ENCODE results near the gene NTSR1. TPM values are rescaled to one million over a fixed set of nuclear protein-coding genes. Genes with fewer than 3 reads are reported as not detected.

Gene NTSR1
- polyA plus RNA-seq, 5 donors, result 0.04 to 0.16 (median 0.08) TPM

- DNase-seq, result no peak
Measured at GRCh38 chr20:62692801-62693523, 15.7 kb upstream of the NTSR1 start.

GRCh38 chr20:62693524-62693922, 15.1 kb upstream of the NTSR1 start:
- DNase-seq, result no peak

GRCh38 chr20:62694106-62694505, 14.5 kb upstream of the NTSR1 start:
- DNase-seq, result no peak

DNA sequence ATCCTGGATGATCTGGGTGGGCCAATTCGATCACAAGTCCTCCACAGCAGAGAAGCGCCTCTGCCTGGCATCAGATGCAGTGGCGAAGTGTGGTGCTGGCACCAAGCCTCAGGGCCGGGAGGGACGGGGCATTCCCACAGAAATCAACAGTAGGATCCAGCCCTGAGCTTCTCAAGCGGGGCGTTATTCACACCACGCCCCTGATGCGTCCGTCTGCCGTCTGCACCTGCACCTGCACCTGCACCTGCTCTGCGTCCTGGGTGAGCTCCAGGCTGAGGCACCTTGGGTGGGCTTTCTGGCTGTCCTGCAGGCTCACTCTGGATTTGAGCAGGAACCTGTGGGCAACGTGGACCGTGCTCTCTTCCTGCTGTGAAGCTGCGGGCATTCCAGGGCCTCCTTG, 13.8 kb upstream of the NTSR1 start:
- no peak for DNase-seq

GRCh38 chr20:62695448-62696414, 12.9 kb upstream of the NTSR1 start:
- no peak for DNase-seq

GRCh38 chr20:62696434-62696957, 12.1 kb upstream of the NTSR1 start:
- DNase-seq, result no peak

GRCh38 chr20:62696989-62697388, 11.6 kb upstream of the NTSR1 start:
- DNase-seq, result no peak

DNA sequence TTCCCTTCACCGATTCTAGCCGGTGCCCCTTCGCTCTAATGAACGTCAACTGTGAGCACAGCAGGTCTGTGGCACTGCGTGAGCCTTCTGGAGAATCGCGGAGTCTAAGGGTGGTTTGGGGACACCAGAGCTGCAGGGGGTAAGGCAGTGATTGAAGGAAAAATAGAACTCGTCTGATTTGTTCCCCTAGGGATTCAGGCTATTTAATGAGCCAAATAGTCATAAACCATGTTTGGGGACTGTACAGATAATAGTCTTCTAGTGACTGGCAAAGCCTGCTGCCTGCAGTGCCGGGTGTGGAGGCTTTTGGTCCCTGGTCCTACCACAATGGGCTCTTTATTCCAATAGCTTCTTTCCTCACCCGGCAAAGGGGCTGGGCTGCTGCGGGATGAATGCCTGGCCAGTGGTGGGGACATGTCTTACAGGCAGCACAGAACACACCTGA, 11.1 kb upstream of the NTSR1 start:
- no peak for DNase-seq

- DNase-seq, result no peak
Measured at GRCh38 chr20:62698231-62698630, 10.4 kb upstream of the NTSR1 start.

DNA sequence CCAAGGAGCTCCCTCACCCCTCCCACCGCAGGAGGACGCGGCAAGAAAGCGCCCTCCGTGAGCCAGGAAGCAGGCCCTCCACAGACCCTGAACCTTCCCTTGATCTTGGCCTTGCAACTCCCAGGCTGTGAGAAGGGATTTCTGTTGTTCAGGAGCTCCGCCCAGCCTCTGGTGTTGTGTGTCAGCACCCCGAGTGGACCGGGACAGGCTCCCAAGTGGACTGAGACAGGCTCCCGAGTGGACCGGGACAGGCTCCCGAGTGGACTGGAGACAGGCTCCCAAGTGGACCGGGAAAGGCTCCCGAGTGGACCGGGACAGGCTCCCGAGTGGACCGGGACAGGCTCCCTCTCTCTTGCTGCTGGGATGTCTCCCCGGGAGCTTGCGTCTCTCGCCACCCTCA, 9.3 kb upstream of the NTSR1 start:
- DNase-seq, result no peak

- no peak for DNase-seq
Measured at GRCh38 chr20:62699741-62700140, 8.9 kb upstream of the NTSR1 start.

- no peak for DNase-seq
Measured at GRCh38 chr20:62700261-62700930, 8.2 kb upstream of the NTSR1 start.

GRCh38 chr20:62701161-62702012, 7.2 kb upstream of the NTSR1 start:
- DNase-seq, result no peak

DNA sequence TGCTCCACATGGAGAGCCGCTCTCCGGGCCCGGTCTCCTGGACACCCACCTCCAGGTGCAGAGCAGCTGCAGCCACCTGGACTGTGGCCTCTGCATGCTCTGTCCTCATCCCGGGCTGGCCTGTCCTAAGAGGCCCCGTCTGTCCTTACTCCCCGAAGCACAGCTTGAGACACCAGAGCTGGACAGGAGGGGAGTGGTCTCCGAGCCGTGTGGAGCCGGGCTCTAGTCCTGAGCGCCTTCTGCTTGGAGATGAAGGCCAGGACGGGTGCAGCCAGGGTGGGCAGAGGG, 6.7 kb upstream of the NTSR1 start:
- DNase-seq, result no peak

GRCh38 chr20:62702895-62703852, 5.5 kb upstream of the NTSR1 start:
- no peak for DNase-seq

- no peak for DNase-seq
Measured at GRCh38 chr20:62703853-62704228, 4.8 kb upstream of the NTSR1 start.

DNA sequence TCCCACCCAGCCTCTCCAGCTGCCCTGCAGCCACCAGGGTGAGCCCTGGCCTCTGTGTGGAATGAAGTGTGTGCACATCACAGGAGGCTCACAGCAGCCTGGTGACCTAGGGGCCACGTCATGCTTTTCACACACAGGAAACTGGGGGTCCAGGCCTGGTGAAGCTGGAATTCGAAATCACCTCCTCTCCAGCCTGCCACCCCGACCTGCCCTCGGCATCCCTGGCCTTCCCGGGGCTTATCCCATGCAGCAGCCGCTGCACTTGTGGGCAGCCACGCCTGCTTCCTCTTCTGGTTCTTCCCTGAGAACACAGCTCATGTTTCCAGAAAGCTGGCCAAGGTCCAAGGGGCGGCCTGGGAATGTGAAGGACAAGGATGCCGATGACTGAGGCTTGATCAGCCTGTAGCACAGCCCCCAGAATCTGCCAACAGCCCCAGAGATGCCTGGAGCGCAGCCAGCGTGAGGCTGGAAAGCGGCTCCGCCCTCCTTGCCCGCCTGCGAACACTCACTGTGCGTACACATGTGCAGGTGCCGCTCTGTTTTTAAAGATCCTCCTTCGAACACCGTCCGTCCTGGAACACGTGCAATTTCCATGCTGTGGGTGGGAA, 4.2 kb upstream of the NTSR1 start:
- peak; percentile 83 to 84 for DNase-seq

DNA sequence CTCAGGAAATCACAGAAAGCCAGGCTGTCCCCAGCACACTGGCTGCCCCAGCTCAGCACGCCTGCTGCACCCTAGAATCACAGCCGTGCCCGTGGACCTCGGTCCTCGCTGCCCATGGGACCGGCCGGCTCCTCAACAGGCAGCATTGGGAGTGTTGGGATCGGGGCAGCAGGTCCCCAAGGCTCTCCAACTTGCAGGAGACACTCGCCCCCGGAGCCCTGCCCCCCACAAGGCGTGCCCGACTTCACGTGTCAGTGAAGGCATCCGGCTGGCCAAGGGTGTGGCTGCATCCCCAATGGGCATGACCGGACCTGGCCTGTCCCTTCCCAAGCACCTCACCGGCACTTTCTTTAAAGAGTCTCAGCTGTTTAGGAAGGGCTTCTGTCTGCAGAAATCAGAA, 3.0 kb upstream of the NTSR1 start:
- DNase-seq, result no peak

GRCh38 chr20:62706344-62706743, 2.3 kb upstream of the NTSR1 start:
- DNase-seq, result no peak

- no peak for DNase-seq
Measured at GRCh38 chr20:62706857-62707256, 1.8 kb upstream of the NTSR1 start.

Measured in right lung (tissue), 5 donors.